Measurements from ENCODE around the gene MRPL40. TPM values are rescaled to one million over a fixed set of nuclear protein-coding genes. Genes with fewer than 3 reads are reported as not detected.

MRPL40 gene
- total RNA-seq, 1 donor: 34.4 TPM

- Histone ChIP-seq H3K4me1 (ENCODE audit: insufficient read depth, low read length) (peaks cover 16% of the 10 kb centered on the region), H2AFZ (ENCODE audit: low read length) (no peak overlapping the region), H3K27me3 (ENCODE audit: insufficient read depth, low read length) (no peaks in the 10 kb centered on the region), H3K79me2 (ENCODE audit: insufficient read depth, low read length) (peaks cover 95% of the 10 kb centered on the region), H4K20me1 (ENCODE audit: insufficient read depth, low read length) (peaks cover 45% of the 10 kb centered on the region), H3K9me3 (ENCODE audit: low read depth, low read length) (no peaks in the 10 kb centered on the region), H3K27ac (ENCODE audit: low read depth, low read length) (no peak overlapping the region), H3K4me2 (ENCODE audit: insufficient read depth, low read length) (no peak overlapping the region), H3K4me3 (ENCODE audit: insufficient read depth, low read length) (no peak overlapping the region), H3K36me3 (ENCODE audit: insufficient read depth, low read length) (no peaks in the 10 kb centered on the region)
- no peak for DNase-seq (ENCODE audit: insufficient read length, low spot score, missing footprints)
- TF ChIP-seq, protein P1, sequence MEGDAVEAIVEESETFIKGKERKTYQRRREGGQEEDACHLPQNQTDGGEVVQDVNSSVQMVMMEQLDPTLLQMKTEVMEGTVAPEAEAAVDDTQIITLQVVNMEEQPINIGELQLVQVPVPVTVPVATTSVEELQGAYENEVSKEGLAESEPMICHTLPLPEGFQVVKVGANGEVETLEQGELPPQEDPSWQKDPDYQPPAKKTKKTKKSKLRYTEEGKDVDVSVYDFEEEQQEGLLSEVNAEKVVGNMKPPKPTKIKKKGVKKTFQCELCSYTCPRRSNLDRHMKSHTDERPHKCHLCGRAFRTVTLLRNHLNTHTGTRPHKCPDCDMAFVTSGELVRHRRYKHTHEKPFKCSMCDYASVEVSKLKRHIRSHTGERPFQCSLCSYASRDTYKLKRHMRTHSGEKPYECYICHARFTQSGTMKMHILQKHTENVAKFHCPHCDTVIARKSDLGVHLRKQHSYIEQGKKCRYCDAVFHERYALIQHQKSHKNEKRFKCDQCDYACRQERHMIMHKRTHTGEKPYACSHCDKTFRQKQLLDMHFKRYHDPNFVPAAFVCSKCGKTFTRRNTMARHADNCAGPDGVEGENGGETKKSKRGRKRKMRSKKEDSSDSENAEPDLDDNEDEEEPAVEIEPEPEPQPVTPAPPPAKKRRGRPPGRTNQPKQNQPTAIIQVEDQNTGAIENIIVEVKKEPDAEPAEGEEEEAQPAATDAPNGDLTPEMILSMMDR (IDR thresholded peaks at IDR 0.05; ENCODE audit: extremely low read depth, low read depth, low read length): no peak
Observed at GRCh38 chr22:19419086-19419463, 13.3 kb upstream of the MRPL40 start.

GRCh38 chr22:19419464-19420178, 12.7 kb upstream of the MRPL40 start:
- no peak for DNase-seq (ENCODE audit: insufficient read length, low spot score, missing footprints)
- no peak overlapping the region for H3K4me2 ChIP-seq (ENCODE audit: insufficient read depth, low read length)
- TF ChIP-seq, protein P1 (IDR thresholded peaks at IDR 0.05; ENCODE audit: extremely low read depth, low read depth, low read length): no peak

GRCh38 chr22:19420321-19420720, 12.0 kb upstream of the MRPL40 start:
- peaks cover 95% of the 10 kb centered on the region for H3K79me2 ChIP-seq (ENCODE audit: insufficient read depth, low read length)
- peaks cover 16% of the 10 kb centered on the region for H3K4me1 ChIP-seq (ENCODE audit: insufficient read depth, low read length)
- no peak overlapping the region for H3K4me3 ChIP-seq (ENCODE audit: insufficient read depth, low read length)
- no peak for DNase-seq (ENCODE audit: insufficient read length, low spot score, missing footprints)
- TF ChIP-seq, protein P1 (IDR thresholded peaks at IDR 0.05; ENCODE audit: extremely low read depth, low read depth, low read length): no peak
- no peak overlapping the region for H2AFZ ChIP-seq (ENCODE audit: low read length)
- no peak overlapping the region for H3K27ac ChIP-seq (ENCODE audit: low read depth, low read length)
- no peaks in the 10 kb centered on the region for H3K9me3 ChIP-seq (ENCODE audit: low read depth, low read length)
- H3K36me3 ChIP-seq (ENCODE audit: insufficient read depth, low read length): no peaks in the 10 kb centered on the region
- no peaks in the 10 kb centered on the region for H3K27me3 ChIP-seq (ENCODE audit: insufficient read depth, low read length)
- no peak overlapping the region for H3K4me2 ChIP-seq (ENCODE audit: insufficient read depth, low read length)
- H4K20me1 ChIP-seq (ENCODE audit: insufficient read depth, low read length): peaks cover 51% of the 10 kb centered on the region

More at GRCh38 chr22:19419464-19420178, 12.7 kb upstream of the MRPL40 start:
- no peaks in the 10 kb centered on the region for H3K9me3 ChIP-seq (ENCODE audit: low read depth, low read length)
- H3K79me2 ChIP-seq (ENCODE audit: insufficient read depth, low read length): peaks cover 95% of the 10 kb centered on the region
- H3K36me3 ChIP-seq (ENCODE audit: insufficient read depth, low read length): no peaks in the 10 kb centered on the region
- no peaks in the 10 kb centered on the region for H3K27me3 ChIP-seq (ENCODE audit: insufficient read depth, low read length)
- H2AFZ ChIP-seq (ENCODE audit: low read length): no peak overlapping the region
- no peak overlapping the region for H3K4me3 ChIP-seq (ENCODE audit: insufficient read depth, low read length)
- H3K27ac ChIP-seq (ENCODE audit: low read depth, low read length): no peak overlapping the region
- H3K4me1 ChIP-seq (ENCODE audit: insufficient read depth, low read length): peaks cover 16% of the 10 kb centered on the region
- H4K20me1 ChIP-seq (ENCODE audit: insufficient read depth, low read length): peaks cover 45% of the 10 kb centered on the region

DNA sequence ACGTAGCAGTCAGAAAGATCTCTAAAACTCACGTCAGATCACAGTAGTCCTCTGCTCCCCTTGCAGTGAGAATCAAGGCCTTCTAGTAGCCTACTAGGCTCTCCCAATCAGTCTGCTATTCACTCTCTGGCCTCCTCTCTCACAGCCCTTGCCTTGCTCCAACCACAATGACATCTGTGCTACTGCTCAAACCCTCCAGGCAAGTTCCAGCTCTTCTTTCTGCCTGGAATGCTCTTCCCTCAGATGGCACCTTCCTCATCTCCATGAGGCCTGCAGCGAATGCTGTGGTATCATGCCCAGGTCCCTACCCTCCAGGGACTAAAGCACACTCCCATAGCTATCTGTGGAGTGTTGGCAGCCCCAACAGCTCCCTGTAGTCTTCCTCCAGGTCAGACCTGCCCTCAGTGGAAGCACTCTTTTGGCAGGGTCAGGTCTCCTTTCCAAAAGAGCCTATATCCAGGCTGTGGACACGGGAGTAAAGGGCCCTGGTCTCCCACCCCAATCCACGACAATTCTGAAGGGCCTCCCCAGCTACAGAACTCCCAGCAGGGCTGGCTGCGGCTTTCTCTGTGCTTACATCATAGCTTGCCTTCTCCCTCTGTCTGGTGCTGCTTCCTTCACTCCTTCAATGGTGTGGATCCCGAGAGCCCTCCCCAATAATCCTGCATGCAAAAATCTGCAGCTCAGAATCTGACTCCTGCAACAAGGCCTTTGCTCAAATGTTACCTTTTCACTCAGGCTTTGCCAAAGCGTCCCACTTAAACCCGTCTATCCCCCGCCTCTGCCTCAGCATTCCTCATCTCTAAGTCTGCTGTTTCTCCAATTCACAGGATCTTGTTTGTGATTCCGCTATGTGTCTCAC, 9.7 kb upstream of the MRPL40 start:
- Histone ChIP-seq H3K4me3 (ENCODE audit: insufficient read depth, low read length) (no peak overlapping the region), H3K36me3 (ENCODE audit: insufficient read depth, low read length) (no peaks in the 10 kb centered on the region), H3K4me1 (ENCODE audit: insufficient read depth, low read length) (peaks cover 16% of the 10 kb centered on the region), H4K20me1 (ENCODE audit: insufficient read depth, low read length) (peaks cover 58% of the 10 kb centered on the region), H3K27me3 (ENCODE audit: insufficient read depth, low read length) (no peaks in the 10 kb centered on the region), H2AFZ (ENCODE audit: low read length) (no peak overlapping the region), H3K9me3 (ENCODE audit: low read depth, low read length) (no peaks in the 10 kb centered on the region), H3K27ac (ENCODE audit: low read depth, low read length) (peak overlapping the region; percentile 17), H3K79me2 (ENCODE audit: insufficient read depth, low read length) (peaks cover 97% of the 10 kb centered on the region), H3K4me2 (ENCODE audit: insufficient read depth, low read length) (no peak overlapping the region)
- TF ChIP-seq, protein P1 (IDR thresholded peaks at IDR 0.05; ENCODE audit: extremely low read depth, low read depth, low read length): no peak
- DNase-seq (ENCODE audit: insufficient read length, low spot score, missing footprints): no peak
